HCT116 (cell line): ENCODE data around the gene ATP2A3. TPM values are rescaled to one million over a fixed set of nuclear protein-coding genes. Genes with fewer than 3 reads are reported as not detected.

ENCODE experiments used
- ATAC-seq: fragments of 200-7000 bp; cut with Tn5 transposase; 2 replicates; pipeline ENCODE4 v1.9.1; 2020; ENCODE audit warnings: mild to moderate bottlenecking, moderate library complexity
- BruUV-seq: library from RNA; stranded (reverse); fragments of 400-500 nt; replicated peaks from 2 replicates; lab custom pipeline; 2021; lab: Mats Ljungman, UMichigan
- CTCF ChIA-PET: fragments of 300-600 bp; sonication (Branson Sonifier 250); formaldehyde crosslinking; loops from one replicate; lab custom pipeline; 2021; ENCODE audit warnings: antibody characterized with exemption; lab: Charles Lee
- POLR2A ChIA-PET: fragments of 300-600, 350-600 bp; sonication (Branson Sonifier 250); formaldehyde crosslinking; loops from one replicate; lab custom pipeline; 2021; ENCODE audit warnings: antibody characterized with exemption; lab: Charles Lee
- RAD21 ChIA-PET, 2 experiments: fragments of 300-600 bp; sonication (Branson Sonifier 250); formaldehyde crosslinking; loops; one replicate each; lab custom pipeline; 2023; ENCODE audit warnings: low total read pairs in 2 of 2; ENCODE audit not compliant: uncharacterized antibody in 2 of 2, unreplicated experiment in 2 of 2, low non-redundant PET in 1 of 2; lab: Charles Lee
- DNase-seq: peaks from one replicate; pipeline ENCODE4 v3.0.0-alpha.2; 2010; ENCODE audit warnings: low read depth, low spot score
- H2AFZ ChIP-seq: fragments of 200-600 bp; shearing (Covaris generic), sonication (generic); 2 replicates; pipeline ENCODE4 v1.6.1; 2017; ENCODE audit warnings: low read depth, mixed run types, mixed read lengths, antibody characterized with exemption, low read length; ENCODE audit not compliant: poor library complexity, severe bottlenecking
- H3K27ac ChIP-seq: 2 replicates; pipeline ENCODE4 v1.5.1; 2012; ENCODE audit warnings: low read depth, low read length
- H3K27me3 ChIP-seq: fragments of 200-600 bp; sonication (generic); 2 replicates; pipeline ENCODE4 v1.6.1; 2016; ENCODE audit warnings: mixed run types, low read length, mixed read lengths; ENCODE audit not compliant: insufficient read depth
- H3K36me3 ChIP-seq, 2 experiments: fragments of 200-500 bp in 1 of 2; fragments of 200-600 bp in 1 of 2; sonication (Bioruptor generic) in 1 of 2; sonication (generic) in 1 of 2; 2 replicates each; pipeline versions ENCODE4 v1.5.1 to v1.6.1; 2014 to 2016; ENCODE audit warnings: low read length in 2 of 2, inconsistent platforms in 1 of 2, mixed read lengths in 1 of 2, mixed run types in 1 of 2; ENCODE audit not compliant: insufficient read depth in 2 of 2, control insufficient read depth in 1 of 2
- H3K4me1 ChIP-seq, 2 experiments: fragments of 200-600 bp in 1 of 2; sonication (generic) in 1 of 2; 2 replicates each; pipeline versions ENCODE4 v1.5.1 to v1.6.1; 2012 to 2017; ENCODE audit warnings: low read length in 2 of 2, inconsistent platforms in 1 of 2, mild to moderate bottlenecking in 1 of 2, mixed read lengths in 1 of 2, mixed run types in 1 of 2, moderate library complexity in 1 of 2; ENCODE audit not compliant: insufficient read depth in 2 of 2, control insufficient read depth in 1 of 2
- H3K4me2 ChIP-seq: fragments of 200-600 bp; sonication (generic); 2 replicates; pipeline ENCODE4 v1.6.1; 2017; ENCODE audit warnings: mixed run types, low read length, mixed read lengths
- H3K4me3 ChIP-seq, 2 experiments: fragments of 200-600 bp in 1 of 2; sonication (generic) in 1 of 2; replicated peaks in 1 of 2; 2 replicates each; pipeline ENCODE4 v1.5.1; 2011 to 2016; ENCODE audit warnings: low read length in 2 of 2, control low read depth in 1 of 2, low read depth in 1 of 2, mild to moderate bottlenecking in 1 of 2, mixed read lengths in 1 of 2, mixed run types in 1 of 2
- H3K79me2 ChIP-seq: fragments of 200-600 bp; sonication (generic); 2 replicates; pipeline ENCODE4 v1.6.1; 2017; ENCODE audit warnings: mild to moderate bottlenecking, mixed run types, low read length, moderate library complexity, mixed read lengths; ENCODE audit not compliant: insufficient read depth
- H3K9ac ChIP-seq: fragments of 200-600 bp; sonication (generic); 2 replicates; pipeline ENCODE4 v1.6.1; 2016; ENCODE audit warnings: low read length, mixed read lengths
- H3K9me2 ChIP-seq: fragments of 200-600 bp; sonication (generic), shearing (Covaris generic); 2 replicates; pipeline ENCODE4 v1.6.1; 2017; ENCODE audit warnings: mixed run types, mild to moderate bottlenecking, moderate library complexity; ENCODE audit not compliant: insufficient read depth
- H3K9me3 ChIP-seq, 2 experiments: fragments of 200-500 bp in 1 of 2; fragments of 200-600 bp in 1 of 2; sonication (Bioruptor generic) in 1 of 2; sonication (generic) in 1 of 2; 2 replicates each; pipeline ENCODE4 v1.6.1; 2014 to 2017; ENCODE audit warnings: low read length in 2 of 2, mixed read lengths in 2 of 2, inconsistent platforms in 1 of 2, low read depth in 1 of 2, mild to moderate bottlenecking in 1 of 2, mixed run types in 1 of 2, moderate library complexity in 1 of 2; ENCODE audit not compliant: control insufficient read depth in 1 of 2, insufficient read depth in 1 of 2
- H4K20me1 ChIP-seq: fragments of 200-600 bp; sonication (generic), shearing (Covaris generic); 2 replicates; pipeline ENCODE4 v1.6.1; 2017; ENCODE audit warnings: mixed run types, mild to moderate bottlenecking, moderate library complexity; ENCODE audit not compliant: insufficient read depth
- ATF3 ChIP-seq: IDR thresholded peaks from 2 replicates; pipeline ENCODE4 v1.6.1; 2012
- CBX3 ChIP-seq: IDR thresholded peaks from 2 replicates; pipeline ENCODE4 v1.6.1; 2012; ENCODE audit warnings: low read depth
- CEBPB ChIP-seq: IDR thresholded peaks from 2 replicates; pipeline ENCODE4 v1.6.1; 2012; ENCODE audit warnings: low read depth
- EGR1 ChIP-seq: IDR thresholded peaks from 2 replicates; pipeline ENCODE4 v1.6.1; 2012; ENCODE audit warnings: low read depth
- ELF1 ChIP-seq: IDR thresholded peaks from 2 replicates; pipeline ENCODE4 v1.6.1; 2012; ENCODE audit warnings: low read depth, borderline replicate concordance
- EZH2 ChIP-seq: fragments of 200-600 bp; sonication (generic); IDR thresholded peaks from 2 replicates; pipeline ENCODE4 v1.6.1; 2017; ENCODE audit warnings: antibody characterized with exemption, mixed run types
- EZH2phosphoT487 ChIP-seq: fragments of 200-600 bp; IDR thresholded peaks from 2 replicates; pipeline ENCODE4 v1.6.1; 2018; ENCODE audit warnings: antibody characterized with exemption, borderline replicate concordance
- FOSL1 ChIP-seq: IDR thresholded peaks from 2 replicates; pipeline ENCODE4 v1.6.1; 2012; ENCODE audit warnings: low read depth
- JUND ChIP-seq: IDR thresholded peaks from 2 replicates; pipeline ENCODE4 v1.6.1; 2012
- POLR2A ChIP-seq: IDR thresholded peaks from 2 replicates; pipeline ENCODE4 v1.7.0; 2011; ENCODE audit warnings: borderline replicate concordance; ENCODE audit not compliant: insufficient read depth, insufficient read length; ENCODE audit errors: extremely low read depth
- POLR2AphosphoS5 ChIP-seq: IDR thresholded peaks from 2 replicates; pipeline ENCODE4 v1.6.1; 2011; ENCODE audit warnings: mild to moderate bottlenecking, low read depth, low read length, moderate library complexity
- RAD21 ChIP-seq: IDR thresholded peaks from 2 replicates; pipeline ENCODE4 v1.6.1; 2012; ENCODE audit warnings: low read depth, mild to moderate bottlenecking
- REST ChIP-seq: IDR thresholded peaks from 2 replicates; pipeline ENCODE4 v1.6.1; 2012; ENCODE audit warnings: low read depth
- SP1 ChIP-seq: IDR thresholded peaks from 2 replicates; pipeline ENCODE4 v1.6.1; 2012; ENCODE audit warnings: low read depth
- TCF7L2 ChIP-seq: IDR thresholded peaks from 2 replicates; pipeline ENCODE4 v1.7.0; 2011; ENCODE audit warnings: borderline replicate concordance, inconsistent platforms; ENCODE audit not compliant: insufficient read depth, insufficient read length; ENCODE audit errors: extremely low read depth
- YY1 ChIP-seq: IDR thresholded peaks from 2 replicates; pipeline ENCODE4 v1.6.1; 2011; ENCODE audit warnings: low read length, low read depth, moderate library complexity, mild to moderate bottlenecking; ENCODE audit not compliant: insufficient replicate concordance; ENCODE audit errors: extremely low read depth
- ZFX ChIP-seq: fragments of 450-650 bp; IDR thresholded peaks from 2 replicates; pipeline ENCODE4 v1.6.1; 2017
- ZNF274 ChIP-seq: fragments of 200-500 bp; sonication (Bioruptor generic); IDR thresholded peaks from 2 replicates; pipeline ENCODE4 v1.6.1; 2014; ENCODE audit warnings: mild to moderate bottlenecking, low read depth, low read length, inconsistent platforms
- intact Hi-C: fragments of 100-400 bp; cut with micrococcal nuclease; formaldehyde crosslinking; loops from 2 replicates; pipeline ENCODE4 v1.10.0; 2022
- total RNA-seq: library from RNA; stranded (reverse); gene quantifications from one replicate; pipeline ENCODE4 v1.2.1, GENCODE V29; 2021; ENCODE audit not compliant: unreplicated experiment

Gene ATP2A3
- total RNA-seq, 1 experiment from 2014 or later, result 23.1 TPM

GRCh38 chr17:3978421-3979289 lies 14.4 kb upstream of the ATP2A3 start:
- BruUV-seq, result no TSS peak
- Histone ChIP-seq H4K20me1 (no peaks in the 10 kb centered on the region), H3K4me1 (0 out of 4 replicates have a peak, but pooled peaks cover 0 to 6% of the 10 kb centered on the region in 2 experiments), H3K4me2 (no peak overlapping the region), H3K9ac (no peak overlapping the region), H3K27me3 (no peaks in the 10 kb centered on the region), H3K9me2 (no peaks in the 10 kb centered on the region), H3K4me3 (no peak overlapping the region), H3K27ac (no peak overlapping the region), H2AFZ (no peak overlapping the region), H3K79me2 (no peaks in the 10 kb centered on the region), H3K36me3 (no peaks in the 10 kb centered on the region), H3K9me3 (0 out of 4 replicates have a peak, but pooled peaks cover 0 to 3% of the 10 kb centered on the region in 2 experiments)
- POLR2A ChIA-PET, result interaction anchor here (1.6 kb wide), 1 partner anchor 14 kb away, joined by 6 read pairs; the partner anchor contains the start of gene ATP2A3
- TF ChIP-seq POLR2A (no peak), JUND (no peak), SP1 (no peak), RAD21 (no peak), FOSL1 (no peak), ZNF274 (no peak), POLR2AphosphoS5 (no peak), TCF7L2 (no peak), REST (no peak), EZH2phosphoT487 (no peak), EZH2 (no peak), EGR1 (no peak), CEBPB (no peak), ZFX (no peak), ELF1 (no peak), YY1 (no peak), CBX3 (no peak), ATF3 (no peak)
- RAD21 ChIA-PET, result no interaction called here
- intact Hi-C loops, result no loop called here
- DNase-seq (no peak), ATAC-seq (no peak)
- CTCF ChIA-PET, result no interaction called here
